ENCODE results near the gene BEST1. TPM values are rescaled to one million over a fixed set of nuclear protein-coding genes. Genes with fewer than 3 reads are reported as not detected.
A peak's percentile ranks its signal among the peaks of the same experiment; 100 is the strongest.

The BEST1 gene
- total and polyA plus RNA-seq, 2 of the 13 experiments (the other 11 are each of a cell fraction or from before 2014, with no cell fraction given), result 0.09 to 0.65 TPM

- TF ChIP-seq ZNF34 (CRISPR knock-in tag; IDR thresholded peaks at IDR 0.05; ENCODE audit: borderline replicate concordance), result no peak
- no peak for TF ChIP-seq ZNF335 (CRISPR knock-in tag; IDR thresholded peaks at IDR 0.05)
- no peak for TF ChIP-seq RNF2 (conservative IDR thresholded peaks at IDR 0.05; ENCODE audit: low read depth)
- TF ChIP-seq SIX4 (CRISPR knock-in tag; IDR thresholded peaks at IDR 0.05), result no peak
- peak; percentile 57 for TF ChIP-seq XRCC5 (optimal IDR thresholded peaks at IDR 0.05; ENCODE audit: low read length)
- no peak for TF ChIP-seq SIN3A (IDR thresholded peaks at IDR 0.05; ENCODE audit: borderline replicate concordance, low read depth, low read length)
- TF ChIP-seq UBTF (CRISPR knock-in tag; IDR thresholded peaks at IDR 0.05), result no peak
- TF ChIP-seq ZNF597 (CRISPR knock-in tag; IDR thresholded peaks at IDR 0.05), result no peak
- TF ChIP-seq SPEN (CRISPR knock-in tag; IDR thresholded peaks at IDR 0.05; ENCODE audit: low read depth), result no peak
- 0 out of 2 replicates have a peak, but pooled peaks have one; percentile 50 for TF ChIP-seq MIER3 (CRISPR knock-in tag; IDR thresholded peaks at IDR 0.05; ENCODE audit: borderline replicate concordance)
- TF ChIP-seq MATR3 (CRISPR knock-in tag; IDR thresholded peaks at IDR 0.05), result no peak
- TF ChIP-seq ZNF709 (CRISPR knock-in tag; IDR thresholded peaks at IDR 0.05), result no peak
- TF ChIP-seq ZNF317 (CRISPR knock-in tag; IDR thresholded peaks at IDR 0.05), result no peak
- TF ChIP-seq KAT2B (IDR thresholded peaks at IDR 0.05; ENCODE audit: borderline replicate concordance, low read depth, low read length), result no peak
- TF ChIP-seq PHF20 (CRISPR knock-in tag; IDR thresholded peaks at IDR 0.05), result no peak
- TF ChIP-seq ZNF761 (CRISPR knock-in tag; conservative IDR thresholded peaks at IDR 0.05), result no peak
- TF ChIP-seq KAT7 (CRISPR knock-in tag; IDR thresholded peaks at IDR 0.05; ENCODE audit: borderline replicate concordance), result no peak
- no peak for TF ChIP-seq DMAP1 (CRISPR knock-in tag; IDR thresholded peaks at IDR 0.05)
- TF ChIP-seq, protein P1, sequence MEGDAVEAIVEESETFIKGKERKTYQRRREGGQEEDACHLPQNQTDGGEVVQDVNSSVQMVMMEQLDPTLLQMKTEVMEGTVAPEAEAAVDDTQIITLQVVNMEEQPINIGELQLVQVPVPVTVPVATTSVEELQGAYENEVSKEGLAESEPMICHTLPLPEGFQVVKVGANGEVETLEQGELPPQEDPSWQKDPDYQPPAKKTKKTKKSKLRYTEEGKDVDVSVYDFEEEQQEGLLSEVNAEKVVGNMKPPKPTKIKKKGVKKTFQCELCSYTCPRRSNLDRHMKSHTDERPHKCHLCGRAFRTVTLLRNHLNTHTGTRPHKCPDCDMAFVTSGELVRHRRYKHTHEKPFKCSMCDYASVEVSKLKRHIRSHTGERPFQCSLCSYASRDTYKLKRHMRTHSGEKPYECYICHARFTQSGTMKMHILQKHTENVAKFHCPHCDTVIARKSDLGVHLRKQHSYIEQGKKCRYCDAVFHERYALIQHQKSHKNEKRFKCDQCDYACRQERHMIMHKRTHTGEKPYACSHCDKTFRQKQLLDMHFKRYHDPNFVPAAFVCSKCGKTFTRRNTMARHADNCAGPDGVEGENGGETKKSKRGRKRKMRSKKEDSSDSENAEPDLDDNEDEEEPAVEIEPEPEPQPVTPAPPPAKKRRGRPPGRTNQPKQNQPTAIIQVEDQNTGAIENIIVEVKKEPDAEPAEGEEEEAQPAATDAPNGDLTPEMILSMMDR (CRISPR knock-in tag; IDR thresholded peaks at IDR 0.05), result peak; percentile 97
- TF ChIP-seq FOSL2 (CRISPR knock-in tag; IDR thresholded peaks at IDR 0.05), result peak; percentile 49
- no peak for TF ChIP-seq ZNF383 (CRISPR knock-in tag; IDR thresholded peaks at IDR 0.05; ENCODE audit: borderline replicate concordance)
- no peak for TF ChIP-seq MIXL1 (CRISPR knock-in tag; IDR thresholded peaks at IDR 0.05)
Measured at GRCh38 chr11:61947486-61948210, 2.5 kb upstream of the BEST1 start (continued).
